ENCODE measurements around the gene RASL11B.
"Not testable (repeated sequence)": the region's sequence is repeated elsewhere in the genome, so short reads cannot be mapped to it uniquely, and the experiment has no call there.

The RASL11B gene

GRCh38 chr4:52861879-52862616 is at the start of gene RASL11B:
RASL11B (plus strand) TSS chr4:52862317; CDS start chr4:52862508, 191 bp downstream.
- DNase-seq: peak; percentile 25

- no peak for DNase-seq
These were observed 48.6 kb upstream of the RASL11B start for GRCh38 chr4:52813546-52813945.

DNA sequence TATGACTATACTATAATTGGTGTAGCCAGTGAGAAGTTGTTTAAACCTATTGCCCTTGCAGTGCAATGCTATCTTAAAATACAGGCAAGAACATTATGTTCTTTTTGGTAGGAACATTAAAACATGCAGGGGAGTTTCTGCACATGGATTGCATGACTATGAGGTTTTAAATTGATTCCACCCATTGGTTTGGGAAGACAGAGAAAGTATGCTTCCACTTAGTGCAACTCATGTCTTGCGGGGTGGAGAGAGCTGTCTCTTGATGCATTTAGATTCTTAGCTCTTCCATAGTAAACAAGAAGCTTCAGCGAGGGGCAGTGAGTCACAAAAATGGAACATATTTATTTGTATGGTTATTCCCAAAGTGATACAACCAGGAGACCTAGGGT is 39.5 kb upstream of the RASL11B start:
- no peak for DNase-seq

DNA sequence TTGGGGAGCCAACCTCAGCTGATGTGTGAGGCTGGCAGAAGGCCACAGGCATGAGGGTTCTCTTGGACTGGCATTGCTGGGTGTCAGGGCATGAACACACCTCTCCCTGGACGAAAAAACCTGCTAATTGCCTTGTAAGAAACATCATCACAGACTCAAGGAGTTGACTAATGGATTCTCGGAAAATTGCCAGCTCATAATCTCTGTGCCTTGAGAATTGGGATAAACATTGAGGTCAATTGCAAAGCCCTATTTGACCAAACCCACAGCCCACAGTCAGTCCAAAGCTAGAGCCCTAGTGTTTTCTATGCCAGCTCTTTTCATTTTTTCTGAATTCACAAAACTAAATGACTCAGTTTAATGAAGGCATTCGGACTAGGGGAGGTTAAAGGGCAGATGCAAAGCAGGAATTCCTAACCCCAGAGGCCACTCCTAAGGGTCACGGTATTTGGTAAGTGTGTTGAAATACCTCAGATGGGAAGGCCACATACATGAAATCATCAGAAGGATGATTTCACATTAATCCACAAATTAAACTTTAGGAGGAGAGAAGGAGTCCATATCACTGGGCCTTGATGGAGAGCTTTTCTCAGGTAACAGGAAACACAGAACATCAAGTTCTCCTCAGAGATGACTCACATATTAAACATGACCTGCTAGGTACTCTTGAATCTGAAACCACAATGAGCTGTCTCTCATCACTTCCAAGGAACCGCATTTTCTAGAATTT is 39.0 kb upstream of the RASL11B start:
- peak; percentile 67 for DNase-seq

DNA sequence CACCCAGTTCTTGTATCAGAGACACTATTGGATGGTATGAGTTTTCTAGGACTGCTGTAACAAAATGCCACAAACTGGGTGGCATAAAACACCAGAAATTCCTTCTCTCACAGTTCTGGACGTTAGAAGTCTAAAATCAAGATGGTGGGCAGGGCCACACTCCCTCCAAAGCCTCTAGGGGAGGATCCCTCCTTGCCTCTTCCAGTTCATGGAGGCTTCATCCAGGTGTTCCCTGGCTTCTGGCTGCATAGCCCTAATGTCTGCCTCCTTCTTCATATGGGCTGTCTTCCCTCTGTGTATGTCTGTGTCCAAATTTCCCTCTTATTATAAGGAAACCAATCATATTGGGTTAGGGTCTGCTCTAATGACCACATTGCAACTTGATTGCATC is 38.4 kb upstream of the RASL11B start:
- no peak for DNase-seq

DNA sequence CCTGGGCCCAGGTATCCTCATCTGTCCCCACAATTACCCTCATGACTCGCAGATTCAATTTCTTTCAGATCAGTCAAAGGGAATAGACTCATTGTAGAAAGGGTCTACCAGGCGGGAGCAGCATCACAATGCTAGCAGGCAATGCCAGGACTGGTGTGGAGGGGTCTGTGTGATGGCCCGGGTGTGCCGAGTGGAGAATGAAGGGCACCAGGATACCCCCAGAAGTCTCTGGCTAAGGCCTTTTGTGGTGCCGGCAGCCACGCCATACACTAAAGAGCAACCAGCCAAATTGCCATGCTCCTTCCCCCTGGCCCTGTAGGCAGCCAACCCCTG is 37.9 kb upstream of the RASL11B start:
- no peak for DNase-seq

DNA sequence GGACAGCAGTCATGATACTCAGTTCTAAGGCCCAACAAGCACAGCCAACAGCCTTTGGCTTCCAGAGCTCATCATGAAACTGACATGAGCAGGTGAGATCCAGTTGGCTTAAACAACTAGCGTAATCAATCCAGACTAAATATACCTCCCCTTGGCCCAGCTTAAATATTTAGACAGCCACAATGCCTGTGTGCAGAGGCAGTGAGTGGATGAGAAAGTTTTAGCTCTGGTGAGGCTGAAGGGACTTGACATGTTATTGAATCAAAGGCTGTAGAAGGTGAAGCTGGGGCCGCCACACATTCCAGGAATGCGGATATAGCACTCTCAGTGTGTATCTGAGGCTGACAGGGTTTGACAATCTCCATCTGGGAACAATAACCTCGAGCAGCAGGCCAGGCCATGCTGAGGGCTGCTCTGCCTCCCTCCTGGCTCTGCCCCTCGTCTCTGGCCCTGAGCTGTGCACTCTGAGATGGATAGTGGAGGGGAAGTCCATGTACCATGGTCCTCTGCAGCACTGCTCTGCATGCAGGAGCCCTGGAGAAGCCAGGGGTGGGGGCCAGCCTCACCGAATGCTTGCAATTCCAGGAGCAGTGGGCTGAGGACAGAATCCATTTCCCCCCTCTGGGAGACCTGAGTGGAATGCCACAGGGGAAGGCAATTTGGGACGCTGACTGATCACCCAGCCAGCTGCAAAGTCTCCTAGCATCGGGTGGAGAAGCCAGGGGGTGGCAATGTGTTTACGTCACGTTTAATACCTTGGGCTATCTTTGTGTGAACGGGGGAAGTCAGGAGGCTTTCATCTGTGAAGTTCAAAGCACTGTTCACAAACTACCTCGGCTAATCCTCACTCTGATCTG is 37.3 kb upstream of the RASL11B start:
- no peak for DNase-seq

- DNase-seq: no peak
These were observed 36.5 kb upstream of the RASL11B start for GRCh38 chr4:52825460-52826090.

DNA sequence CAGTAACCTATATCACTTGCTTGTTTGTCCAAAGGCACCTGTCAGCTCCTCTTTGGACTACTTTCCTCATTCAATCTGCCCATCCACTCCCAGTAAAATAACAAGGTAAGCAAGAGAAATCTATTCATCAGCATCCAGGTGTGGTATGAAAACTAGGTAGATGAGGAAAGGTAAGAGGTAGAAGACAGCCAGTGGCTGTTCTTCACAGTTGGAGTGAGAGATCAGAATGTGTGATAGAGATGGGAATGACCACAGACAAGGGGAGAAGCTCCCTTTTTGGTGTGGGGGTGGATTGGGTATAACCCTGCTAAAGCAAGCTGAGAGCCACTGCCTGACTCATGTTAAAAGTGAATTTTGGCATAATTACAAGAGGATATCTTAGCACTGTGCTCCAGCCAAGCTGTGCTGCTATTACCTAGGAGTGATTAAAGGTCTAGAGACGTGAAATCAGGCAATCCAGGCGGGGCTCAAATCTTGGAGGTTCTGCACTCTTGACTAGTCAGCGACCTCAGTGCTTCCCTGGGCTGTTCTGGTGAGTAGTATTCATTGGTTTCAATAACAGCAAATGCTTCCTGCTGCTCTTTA is 28.1 kb upstream of the RASL11B start:
- DNase-seq: peak; percentile 34

DNA sequence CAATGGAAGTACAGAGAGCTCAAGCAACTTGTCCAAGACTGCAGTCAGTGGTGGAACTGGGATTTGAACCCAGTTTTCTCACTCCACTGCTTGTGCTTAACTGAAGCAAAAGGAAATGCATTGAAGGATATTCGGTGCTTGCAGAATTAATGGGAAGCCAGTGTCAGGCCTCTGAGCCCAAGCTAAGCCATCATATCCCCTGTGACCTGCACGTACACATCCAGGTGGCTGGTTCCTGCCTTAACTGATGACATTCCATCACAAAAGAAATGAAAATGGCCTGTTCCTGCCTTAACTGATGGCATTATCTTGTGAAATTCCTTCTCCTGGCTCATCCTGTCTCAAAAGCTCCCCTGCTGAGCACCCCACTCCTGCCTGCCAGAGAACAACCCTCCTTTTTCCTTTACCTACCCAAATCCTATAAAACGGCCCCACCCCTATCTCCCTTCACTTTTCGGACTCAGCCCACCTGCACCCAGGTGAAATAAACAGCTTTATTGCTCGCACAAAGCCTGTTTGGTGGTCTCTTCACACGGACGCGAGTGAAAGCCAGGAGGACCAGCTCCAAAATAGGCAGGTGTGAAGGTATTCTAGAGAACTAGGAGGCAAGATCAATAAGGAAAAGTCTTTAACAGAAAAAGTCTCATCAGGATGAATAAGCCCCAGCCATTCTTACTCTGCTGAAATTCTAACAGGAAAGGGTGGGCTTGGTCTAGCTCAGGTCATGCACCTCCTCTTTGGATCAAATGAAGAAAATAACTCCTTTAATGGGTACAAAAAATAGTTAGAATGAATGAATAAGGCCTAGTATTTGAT is 27.3 kb upstream of the RASL11B start:
- DNase-seq: not testable (repeated sequence)

GRCh38 chr4:52836120-52836519 is 26.0 kb upstream of the RASL11B start:
- DNase-seq: no peak

DNA sequence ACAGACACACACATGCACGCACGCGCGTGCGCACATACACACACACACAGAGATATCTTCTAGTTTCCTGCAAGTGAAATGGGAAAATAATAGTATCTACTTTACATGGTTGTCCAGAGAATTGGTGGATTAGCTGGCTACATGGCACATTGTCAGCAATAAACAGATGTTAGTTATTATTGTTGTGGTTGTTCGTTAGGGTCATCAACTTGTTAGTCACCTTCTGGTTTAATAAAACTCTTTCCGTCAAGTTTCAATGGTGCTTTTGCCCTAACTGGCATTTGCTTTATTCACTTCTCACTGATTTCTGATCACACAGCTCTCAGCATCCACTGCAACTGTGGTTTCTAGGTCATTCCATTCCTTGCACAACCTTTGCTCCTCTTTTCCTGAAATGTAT is 25.4 kb upstream of the RASL11B start:
- DNase-seq: no peak

- DNase-seq: no peak
These were observed 24.2 kb upstream of the RASL11B start for GRCh38 chr4:52837716-52838558.

DNA sequence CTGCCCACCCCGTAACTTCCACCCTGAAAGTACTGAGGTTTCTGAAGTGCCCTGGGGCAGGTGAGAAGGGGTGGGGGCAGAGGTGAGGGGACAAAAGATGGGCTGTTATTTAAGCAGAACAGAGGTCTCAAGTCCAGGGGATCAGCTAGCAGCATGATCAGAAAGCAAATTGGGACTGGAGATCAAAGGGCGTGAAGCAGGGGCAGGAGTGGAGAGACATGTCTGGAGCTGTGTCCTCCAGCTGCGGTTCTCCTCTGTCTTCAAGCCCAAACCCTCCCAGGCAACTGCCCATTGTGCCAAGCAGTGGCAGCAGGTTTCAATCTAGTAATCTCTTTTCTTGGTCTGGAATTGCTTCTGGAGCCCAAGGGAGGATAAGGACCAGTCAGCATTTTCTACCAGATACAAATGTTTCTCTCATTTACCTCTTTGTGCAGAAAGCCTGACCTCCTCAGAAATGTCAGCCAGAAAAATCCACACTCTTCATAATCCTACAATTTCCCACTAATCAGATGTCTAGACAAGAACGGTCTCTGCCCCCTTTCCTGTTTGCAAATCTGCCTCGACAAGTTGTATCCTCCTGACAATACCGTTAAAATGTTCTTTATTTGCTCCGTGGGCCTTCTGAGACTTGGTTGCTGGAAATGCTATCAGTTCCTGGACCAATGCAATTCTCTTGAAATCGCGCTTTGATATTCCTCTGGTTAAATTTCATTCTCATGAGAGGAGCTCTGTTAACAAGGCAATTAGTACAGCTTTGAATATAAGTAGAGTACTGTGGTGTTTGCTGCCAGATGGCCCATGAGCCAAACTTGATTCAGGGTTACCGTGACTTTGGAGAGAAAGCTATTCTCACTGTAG is 23.2 kb upstream of the RASL11B start:
- DNase-seq: no peak

DNA sequence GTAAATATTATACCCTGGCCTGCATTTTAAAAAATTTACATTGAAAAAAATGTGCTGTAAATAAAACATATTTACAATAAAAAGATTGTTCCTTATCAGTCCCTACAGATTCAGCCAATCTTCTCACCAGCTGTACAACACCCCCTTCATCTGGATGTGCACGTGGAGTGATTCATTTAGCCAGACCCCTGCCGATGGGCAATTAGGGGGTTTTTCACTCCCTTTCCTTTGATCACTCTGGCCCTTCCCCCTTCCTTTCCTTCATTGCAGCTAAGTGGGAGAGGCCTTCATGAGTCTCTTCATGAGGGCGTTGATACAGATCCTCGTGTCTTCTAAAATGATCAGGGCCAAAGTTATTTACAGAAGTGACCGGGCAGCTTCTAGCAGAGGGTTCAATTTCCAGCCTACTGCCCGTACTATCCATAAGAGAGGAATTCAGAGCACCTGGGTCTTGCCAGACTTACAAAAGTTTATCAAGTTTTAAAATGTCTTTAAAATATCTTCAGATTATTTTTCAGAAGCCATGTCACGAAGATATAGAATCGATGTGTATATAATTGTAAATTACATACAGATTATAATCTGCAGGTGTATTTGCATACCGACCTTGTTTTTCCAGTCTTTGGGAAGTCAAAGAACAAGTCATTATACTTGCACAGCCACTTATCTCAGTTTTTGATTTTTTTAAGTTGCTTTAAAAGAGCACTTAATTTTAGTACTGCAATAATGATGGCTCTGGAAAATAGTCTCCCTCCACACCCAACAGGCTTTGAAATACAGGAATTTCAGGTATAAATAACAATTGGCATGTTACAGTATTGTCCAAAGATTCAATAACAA is 21.4 kb upstream of the RASL11B start:
- DNase-seq: peak; percentile 46

- DNase-seq: no peak
These were observed 20.2 kb upstream of the RASL11B start for GRCh38 chr4:52841682-52842456.

DNA sequence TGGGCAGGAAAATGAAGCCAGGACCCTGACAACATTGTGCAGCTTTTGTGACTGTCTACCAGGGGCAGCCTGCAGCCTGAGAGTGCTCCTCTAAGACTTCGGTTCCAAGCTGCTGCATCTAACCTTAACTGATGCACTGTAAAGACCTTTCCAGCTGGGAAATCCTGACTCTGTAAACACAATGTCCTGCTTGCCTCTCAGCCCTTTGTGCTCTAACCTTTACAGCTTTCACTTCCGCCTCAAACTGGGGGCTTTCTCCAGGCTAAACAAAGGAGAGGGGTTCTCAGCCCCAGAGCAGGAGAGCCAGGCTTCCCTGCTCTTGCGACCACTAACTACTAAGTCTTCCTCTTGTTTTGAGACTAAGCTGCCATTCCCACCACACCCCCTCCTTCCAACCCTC is 19.3 kb upstream of the RASL11B start:
- no peak for DNase-seq

DNA sequence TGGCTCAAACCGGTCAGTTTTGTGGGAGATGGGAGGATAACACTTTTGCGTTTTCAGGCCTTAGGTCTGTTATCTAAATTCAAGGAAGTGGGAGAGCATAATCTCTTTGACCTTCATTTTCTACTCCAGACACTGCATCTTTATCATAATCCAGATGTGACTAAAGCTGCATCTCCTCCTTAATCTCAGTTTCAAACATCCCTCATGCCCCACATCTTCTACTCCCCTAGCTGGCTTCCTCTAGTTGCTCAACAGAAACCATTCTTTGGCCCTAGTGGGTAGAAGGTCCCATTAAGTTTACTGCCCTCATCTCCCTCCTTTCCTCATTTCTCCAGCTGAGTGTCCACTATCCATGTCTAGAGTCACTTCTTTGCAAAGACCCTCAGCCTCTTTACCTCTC is 18.8 kb upstream of the RASL11B start:
- DNase-seq: no peak

All from DMS79 (cell line).